OCI-LY7 (cell line): Measurements from ENCODE around the gene TMEM273. TPM values are rescaled to one million over a fixed set of nuclear protein-coding genes. Genes with fewer than 3 reads are reported as not detected.

Experiments used
- BruUV-seq: library from RNA; stranded (reverse); fragments of 400-500 nt; replicated peaks from 2 replicates; lab custom pipeline; 2021; lab: Mats Ljungman, UMichigan
- CTCF ChIA-PET: fragments of 300-600 bp; sonication (Branson Sonifier 250); formaldehyde crosslinking; loops from one replicate; lab custom pipeline; 2022; ENCODE audit warnings: antibody characterized with exemption; ENCODE audit not compliant: unreplicated experiment; lab: Charles Lee
- POLR2A ChIA-PET: fragments of 300-600 bp; sonication (Branson Sonifier 250); formaldehyde crosslinking; loops from one replicate; lab custom pipeline; 2022; ENCODE audit warnings: antibody characterized with exemption; lab: Charles Lee
- DNase-seq: peaks from one replicate; pipeline ENCODE4 v3.0.0-alpha.2; 2015; ENCODE audit warnings: low spot score
- H2AFZ ChIP-seq: fragments of 200-600 bp; sonication (generic), shearing (Covaris generic); 2 replicates; pipeline ENCODE4 v1.6.1; 2014; ENCODE audit warnings: mild to moderate bottlenecking, antibody characterized with exemption, low read length, moderate library complexity
- H3K27ac ChIP-seq: fragments of 200-600 bp; sonication (generic); 2 replicates; pipeline ENCODE4 v1.5.1; 2014; ENCODE audit warnings: mixed run types, low read depth, mild to moderate bottlenecking, moderate library complexity, low read length, inconsistent platforms; ENCODE audit not compliant: poor library complexity, severe bottlenecking
- H3K36me3 ChIP-seq: fragments of 200-600 bp; sonication (generic); 2 replicates; pipeline ENCODE4 v1.6.1; 2014; ENCODE audit warnings: mild to moderate bottlenecking, antibody characterized with exemption, low read length, moderate library complexity, mixed read lengths; ENCODE audit not compliant: insufficient read depth
- H3K4me1 ChIP-seq: fragments of 200-600 bp; sonication (generic); 2 replicates; pipeline ENCODE4 v1.5.1; 2014; ENCODE audit warnings: mild to moderate bottlenecking, low read length; ENCODE audit not compliant: insufficient read depth, poor library complexity, severe bottlenecking
- H3K4me2 ChIP-seq: fragments of 200-600 bp; sonication (generic); 2 replicates; pipeline ENCODE4 v1.6.1; 2014; ENCODE audit warnings: mild to moderate bottlenecking, low read length
- H3K4me3 ChIP-seq: fragments of 200-600 bp; sonication (generic); 2 replicates; pipeline ENCODE4 v1.5.1; 2014; ENCODE audit warnings: mild to moderate bottlenecking, low read depth, low read length; ENCODE audit not compliant: poor library complexity, severe bottlenecking
- H3K79me2 ChIP-seq: fragments of 200-600 bp; sonication (generic); 2 replicates; pipeline ENCODE4 v1.6.1; 2016; ENCODE audit warnings: low read depth, mild to moderate bottlenecking, low read length, moderate library complexity, mixed read lengths; ENCODE audit not compliant: insufficient read depth
- H3K9me2 ChIP-seq: fragments of 200-600 bp; sonication (generic); 2 replicates; pipeline ENCODE4 v1.6.1; 2016; ENCODE audit warnings: mild to moderate bottlenecking, low read length, mixed read lengths; ENCODE audit not compliant: insufficient read depth
- H3K9me3 ChIP-seq: fragments of 200-600 bp; sonication (generic); 2 replicates; pipeline ENCODE4 v1.6.1; 2014; ENCODE audit warnings: mild to moderate bottlenecking, mixed run types, low read length, mixed read lengths
- H4K20me1 ChIP-seq: fragments of 200-600 bp; sonication (generic); 2 replicates; pipeline ENCODE4 v1.6.1; 2014; ENCODE audit warnings: mild to moderate bottlenecking, antibody characterized with exemption, low read length, moderate library complexity, mixed read lengths; ENCODE audit not compliant: insufficient read depth
- EZH2phosphoT487 ChIP-seq: fragments of 200-600 bp; sonication (generic); IDR thresholded peaks from 2 replicates; pipeline ENCODE4 v1.6.1; 2018; ENCODE audit warnings: low read depth, borderline replicate concordance, mild to moderate bottlenecking, mixed run types, antibody characterized with exemption, low read length, moderate library complexity, mixed read lengths
- intact Hi-C: fragments of 100-400 bp; cut with micrococcal nuclease; formaldehyde crosslinking; loops from one replicate; pipeline ENCODE4 v1.10.0; 2022; ENCODE audit not compliant: unreplicated experiment
- total RNA-seq, 2 experiments: library from RNA; depleted of rRNA in 1 of 2; stranded (reverse); fragments of >200 nt in 1 of 2; shearing (Covaris generic) in 1 of 2; gene quantifications; 2 replicates each; pipeline ENCODE4 v1.2.3, GENCODE V29; 2014 to 2022
- TF ChIP-seq, protein P1 (sequence below): fragments of 200-600 bp; sonication (generic); conservative IDR thresholded peaks from 2 replicates; pipeline ENCODE4 v1.5.1; 2014; ENCODE audit warnings: mild to moderate bottlenecking, antibody characterized with exemption, low read length, moderate library complexity, mixed read lengths

Gene TMEM273
- total RNA-seq, 2 experiments from 2014 or later: 0.82 to 1.8 TPM

DNA sequence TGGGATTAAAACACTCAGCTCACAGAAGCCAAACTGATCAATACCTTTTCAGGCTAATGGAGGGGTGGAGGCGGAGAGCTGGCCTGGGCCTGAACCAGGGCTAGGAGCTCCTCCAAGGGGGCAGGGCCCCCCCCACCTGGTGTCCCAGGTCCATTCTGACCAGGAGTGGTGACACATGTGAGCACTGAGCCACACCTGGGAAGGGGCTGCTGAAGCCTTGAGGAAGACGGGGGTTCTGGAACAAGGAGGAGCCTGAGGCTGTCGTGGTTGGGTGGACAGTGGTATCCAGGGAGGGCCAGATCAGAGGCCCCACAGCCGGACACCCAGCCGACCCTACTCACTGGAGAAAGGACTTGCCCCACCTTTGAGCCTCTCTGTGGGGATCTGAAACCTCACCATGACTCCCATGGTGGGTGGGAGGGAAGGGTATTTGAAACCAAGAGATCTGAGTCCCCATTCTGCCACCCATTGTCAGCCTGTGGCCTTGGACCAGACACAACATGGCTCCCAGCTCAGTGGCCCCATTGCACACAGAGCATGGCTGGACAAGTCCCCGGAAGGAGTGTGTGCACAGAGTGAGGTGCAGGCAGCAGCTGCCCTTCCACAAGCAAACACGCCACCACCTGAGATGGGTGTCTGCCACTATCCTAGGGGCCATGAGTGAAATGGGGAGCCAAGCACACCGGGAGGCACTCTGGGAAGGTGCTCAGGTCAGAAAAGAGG lies 12.4 kb downstream of the TMEM273 start:
- no peaks in the 10 kb centered on the region for H3K79me2 ChIP-seq
- ChIA-PET POLR2A (interaction anchor here (1.1 kb wide), 1 partner anchor 13 kb away, joined by 3 read pairs; no protein-coding TSS in a partner anchor), CTCF (no interaction called here)
- no peak for DNase-seq
- H3K36me3 ChIP-seq: no peaks in the 10 kb centered on the region
- no peaks in the 10 kb centered on the region for H3K9me2 ChIP-seq
- H4K20me1 ChIP-seq: no peaks in the 10 kb centered on the region
- no TSS peak for BruUV-seq
- H3K4me3 ChIP-seq: no peak overlapping the region
- H3K4me2 ChIP-seq: no peak overlapping the region
- no peak overlapping the region for H3K27ac ChIP-seq
- peaks cover 34% of the 10 kb centered on the region for H3K4me1 ChIP-seq
- H2AFZ ChIP-seq: no peak overlapping the region
- no peak for TF ChIP-seq EZH2phosphoT487
- TF ChIP-seq, protein P1, sequence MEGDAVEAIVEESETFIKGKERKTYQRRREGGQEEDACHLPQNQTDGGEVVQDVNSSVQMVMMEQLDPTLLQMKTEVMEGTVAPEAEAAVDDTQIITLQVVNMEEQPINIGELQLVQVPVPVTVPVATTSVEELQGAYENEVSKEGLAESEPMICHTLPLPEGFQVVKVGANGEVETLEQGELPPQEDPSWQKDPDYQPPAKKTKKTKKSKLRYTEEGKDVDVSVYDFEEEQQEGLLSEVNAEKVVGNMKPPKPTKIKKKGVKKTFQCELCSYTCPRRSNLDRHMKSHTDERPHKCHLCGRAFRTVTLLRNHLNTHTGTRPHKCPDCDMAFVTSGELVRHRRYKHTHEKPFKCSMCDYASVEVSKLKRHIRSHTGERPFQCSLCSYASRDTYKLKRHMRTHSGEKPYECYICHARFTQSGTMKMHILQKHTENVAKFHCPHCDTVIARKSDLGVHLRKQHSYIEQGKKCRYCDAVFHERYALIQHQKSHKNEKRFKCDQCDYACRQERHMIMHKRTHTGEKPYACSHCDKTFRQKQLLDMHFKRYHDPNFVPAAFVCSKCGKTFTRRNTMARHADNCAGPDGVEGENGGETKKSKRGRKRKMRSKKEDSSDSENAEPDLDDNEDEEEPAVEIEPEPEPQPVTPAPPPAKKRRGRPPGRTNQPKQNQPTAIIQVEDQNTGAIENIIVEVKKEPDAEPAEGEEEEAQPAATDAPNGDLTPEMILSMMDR: no peak
- no peaks in the 10 kb centered on the region for H3K9me3 ChIP-seq
- intact Hi-C loops: no loop called here

DNA sequence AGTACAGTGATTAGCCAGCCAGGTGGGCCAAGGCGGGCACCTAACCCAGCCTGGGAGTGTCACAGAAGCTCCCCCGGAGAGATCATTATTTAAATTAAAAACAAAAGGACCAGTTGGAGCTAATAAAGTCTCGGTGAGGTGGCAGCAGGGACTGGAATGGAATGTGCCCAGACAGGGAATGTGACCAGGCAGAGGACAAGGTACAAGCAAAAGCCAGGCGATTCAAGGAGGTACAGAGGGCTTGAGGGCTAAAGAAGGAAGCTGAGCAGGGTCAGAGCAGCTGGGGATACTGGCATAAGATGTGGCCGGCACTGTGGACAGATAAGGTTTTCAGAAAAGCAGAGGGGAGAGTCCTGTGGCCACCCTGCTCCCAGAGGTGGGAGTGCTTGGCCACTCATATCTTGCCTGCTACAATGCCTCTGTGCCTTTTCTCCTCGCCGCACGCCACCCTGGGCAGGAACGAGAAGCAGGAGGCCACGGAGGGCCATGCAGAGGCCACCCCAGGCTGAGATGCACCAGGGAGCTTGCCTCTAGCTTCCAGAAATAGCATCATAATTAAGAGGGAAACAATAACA lies 13.2 kb downstream of the TMEM273 start:
- H3K79me2 ChIP-seq: no peaks in the 10 kb centered on the region
- peaks cover 34% of the 10 kb centered on the region for H3K4me1 ChIP-seq
- H3K4me2 ChIP-seq: no peak overlapping the region
- H3K27ac ChIP-seq: no peak overlapping the region
- CTCF ChIA-PET: no interaction called here
- H3K9me2 ChIP-seq: no peaks in the 10 kb centered on the region
- H3K9me3 ChIP-seq: no peaks in the 10 kb centered on the region
- intact Hi-C loops: no loop called here
- H3K36me3 ChIP-seq: no peaks in the 10 kb centered on the region
- DNase-seq: no peak
- H3K4me3 ChIP-seq: no peak overlapping the region
- no peaks in the 10 kb centered on the region for H4K20me1 ChIP-seq
- TF ChIP-seq, protein P1: no peak
- no peak for TF ChIP-seq EZH2phosphoT487
- BruUV-seq: no TSS peak
- POLR2A ChIA-PET: interaction anchor here (1.1 kb wide), 1 partner anchor 13 kb away, joined by 3 read pairs; no protein-coding TSS in a partner anchor
- H2AFZ ChIP-seq: no peak overlapping the region
